Neural progenitor cell (in vitro differentiated cells): Measurements from ENCODE around the gene AIP. TPM values are rescaled to one million over a fixed set of nuclear protein-coding genes. Genes with fewer than 3 reads are reported as not detected.
A peak's percentile ranks its signal among the peaks of the same experiment; 100 is the strongest.

ENCODE experiments used
- DNase-seq: peaks from one replicate; pipeline ENCODE4 v3.0.0-alpha.2; 2016; ENCODE audit warnings: low spot score
- H2AFZ ChIP-seq: fragments of 200-600 bp; sonication (generic); replicated peaks from 2 replicates; pipeline ENCODE4 v1.6.1; 2016; ENCODE audit warnings: antibody characterized with exemption
- H3F3A ChIP-seq: fragments of 200-600 bp; sonication (generic); 2 replicates; pipeline ENCODE4 v1.6.1; 2016; ENCODE audit warnings: antibody characterized with exemption, low read depth
- H3K27ac ChIP-seq: fragments of 200-600 bp; sonication (generic); 2 replicates; pipeline ENCODE4 v1.5.1; 2016; ENCODE audit warnings: mild to moderate bottlenecking
- H3K27me3 ChIP-seq: fragments of 200-600 bp; sonication (generic); 2 replicates; pipeline ENCODE4 v1.6.1; 2016; ENCODE audit warnings: mild to moderate bottlenecking, moderate library complexity
- H3K36me3 ChIP-seq: fragments of 200-600 bp; sonication (generic); 2 replicates; pipeline ENCODE4 v1.5.1; 2016
- H3K4me1 ChIP-seq: fragments of 200-600 bp; sonication (generic); 2 replicates; pipeline ENCODE4 v1.6.1; 2016; ENCODE audit warnings: mixed run types
- H3K4me2 ChIP-seq: fragments of 200-600 bp; sonication (generic); 2 replicates; pipeline ENCODE4 v1.6.1; 2016
- H3K4me3 ChIP-seq: fragments of 200-600 bp; sonication (generic); 2 replicates; pipeline ENCODE4 v1.5.1; 2016
- H3K79me2 ChIP-seq: fragments of 200-600 bp; sonication (generic); 2 replicates; pipeline ENCODE4 v1.6.1; 2016; ENCODE audit warnings: low read depth
- H3K9ac ChIP-seq: fragments of 200-600 bp; sonication (generic); 2 replicates; pipeline ENCODE4 v1.6.1; 2016
- H3K9me3 ChIP-seq: fragments of 200-600 bp; sonication (generic); 2 replicates; pipeline ENCODE4 v1.5.1; 2016; ENCODE audit warnings: low read depth
- H4K20me1 ChIP-seq: fragments of 200-600 bp; sonication (generic); 2 replicates; pipeline ENCODE4 v1.6.1; 2016; ENCODE audit warnings: low read depth
- H3K27ac Mint-ChIP-seq: 3 replicates; pipeline ENCODE4 v1.8.0; 2021; ENCODE audit warnings: mixed read lengths
- H3K27me3 Mint-ChIP-seq: 2 replicates; pipeline ENCODE4 v1.8.0; 2022; ENCODE audit warnings: low read depth, mild to moderate bottlenecking, inconsistent platforms, moderate library complexity, mixed read lengths; ENCODE audit not compliant: insufficient read depth
- H3K36me3 Mint-ChIP-seq: 3 replicates; pipeline ENCODE4 v1.8.0; 2021; ENCODE audit warnings: mixed read lengths
- H3K4me1 Mint-ChIP-seq: 3 replicates; pipeline ENCODE4 v1.8.0; 2021; ENCODE audit warnings: mixed read lengths
- H3K4me3 Mint-ChIP-seq: 3 replicates; pipeline ENCODE4 v1.8.0; 2021; ENCODE audit warnings: mild to moderate bottlenecking, moderate library complexity, mixed read lengths
- H3K9me3 Mint-ChIP-seq: 3 replicates; pipeline ENCODE4 v1.8.0; 2020; ENCODE audit warnings: mixed read lengths
- CTCF ChIP-seq: fragments of 200-600 bp; sonication (generic); IDR thresholded peaks from 2 replicates; pipeline ENCODE4 v1.5.1; 2017; ENCODE audit warnings: antibody characterized with exemption, mild to moderate bottlenecking
- EZH2 ChIP-seq: fragments of 200-600 bp; sonication (generic); IDR thresholded peaks from 2 replicates; pipeline ENCODE4 v1.6.1; 2017; ENCODE audit warnings: antibody characterized with exemption, mild to moderate bottlenecking, moderate library complexity
- EZH2phosphoT487 ChIP-seq: fragments of 200-600 bp; sonication (generic); IDR thresholded peaks from 2 replicates; pipeline ENCODE4 v1.6.1; 2017; ENCODE audit warnings: antibody characterized with exemption
- total RNA-seq: library from RNA; depleted of rRNA; stranded (reverse); fragments of >200 nt; gene quantifications from 2 replicates; pipeline ENCODE4 v1.2.3, GENCODE V29; 2015; ENCODE audit warnings: low replicate concordance

AIP gene
- total RNA-seq, 1 donor from 2014 or later = 20.3 TPM

GRCh38 chr11:67439321-67440228 lies 43.3 kb upstream of the AIP start:
- no peak for DNase-seq
- Mint-ChIP-seq H3K9me3 (no peaks in the 10 kb centered on the region), H3K27me3 (peaks cover 2% of the 10 kb centered on the region), H3K36me3 (peaks cover 8% of the 10 kb centered on the region), H3K4me1 (peaks cover 6% of the 10 kb centered on the region), H3K4me3 (peak overlapping the region; percentile 67), H3K27ac (peak overlapping the region; percentile 85)
- Histone ChIP-seq H3K9ac (no peak overlapping the region), H3K4me1 (no peaks in the 10 kb centered on the region), H3K27ac (no peak overlapping the region), H3F3A (peaks cover 19% of the 10 kb centered on the region), H3K4me2 (no peak overlapping the region), H2AFZ (no peak overlapping the region), H3K36me3 (no peaks in the 10 kb centered on the region), H3K9me3 (no peaks in the 10 kb centered on the region), H3K79me2 (no peaks in the 10 kb centered on the region), H3K4me3 (no peak overlapping the region), H4K20me1 (no peaks in the 10 kb centered on the region), H3K27me3 (no peaks in the 10 kb centered on the region)
- TF ChIP-seq EZH2phosphoT487 = no peak
- TF ChIP-seq CTCF = peak; percentile 16
- TF ChIP-seq EZH2 = no peak

- no peaks in the 10 kb centered on the region for H3K79me2 ChIP-seq
- no peak overlapping the region for H3K4me3 ChIP-seq
- H3K27ac ChIP-seq = no peak overlapping the region
- H3K4me2 ChIP-seq = no peak overlapping the region
- no peak overlapping the region for H3K9ac ChIP-seq
- no peaks in the 10 kb centered on the region for H3K4me1 ChIP-seq
- peaks cover 19% of the 10 kb centered on the region for H3F3A ChIP-seq
- peaks cover 12% of the 10 kb centered on the region for H3K4me1 Mint-ChIP-seq
- no peak for DNase-seq
- H4K20me1 ChIP-seq = no peaks in the 10 kb centered on the region
- no peak overlapping the region for H3K27ac Mint-ChIP-seq
- no peaks in the 10 kb centered on the region for H3K9me3 ChIP-seq
- H3K9me3 Mint-ChIP-seq = no peaks in the 10 kb centered on the region
- H3K27me3 Mint-ChIP-seq = peaks cover 2% of the 10 kb centered on the region
- peaks cover 8% of the 10 kb centered on the region for H3K36me3 Mint-ChIP-seq
- no peaks in the 10 kb centered on the region for H3K36me3 ChIP-seq
- no peak overlapping the region for H2AFZ ChIP-seq
- peak overlapping the region; percentile 44 for H3K4me3 Mint-ChIP-seq
- no peaks in the 10 kb centered on the region for H3K27me3 ChIP-seq
- TF ChIP-seq EZH2 (no peak), EZH2phosphoT487 (no peak), CTCF (no peak)
Observed at GRCh38 chr11:67440229-67441097, 42.4 kb upstream of the AIP start.

GRCh38 chr11:67441098-67441563 lies 41.7 kb upstream of the AIP start:
- Mint-ChIP-seq H3K9me3 (no peaks in the 10 kb centered on the region), H3K4me3 (no peak overlapping the region), H3K27ac (no peak overlapping the region), H3K36me3 (peaks cover 8% of the 10 kb centered on the region), H3K4me1 (peaks cover 14% of the 10 kb centered on the region), H3K27me3 (peaks cover 2% of the 10 kb centered on the region)
- Histone ChIP-seq H3K9ac (no peak overlapping the region), H4K20me1 (no peaks in the 10 kb centered on the region), H3K9me3 (no peaks in the 10 kb centered on the region), H3K4me1 (no peaks in the 10 kb centered on the region), H3K36me3 (no peaks in the 10 kb centered on the region), H3K79me2 (no peaks in the 10 kb centered on the region), H3F3A (peaks cover 19% of the 10 kb centered on the region), H3K27me3 (no peaks in the 10 kb centered on the region), H3K4me3 (no peak overlapping the region), H2AFZ (no peak overlapping the region), H3K4me2 (no peak overlapping the region), H3K27ac (no peak overlapping the region)
- TF ChIP-seq EZH2 (no peak), EZH2phosphoT487 (no peak), CTCF (no peak)
- DNase-seq = no peak
